Measurements from ENCODE around the gene WFDC13. TPM values are rescaled to one million over a fixed set of nuclear protein-coding genes. Genes with fewer than 3 reads are reported as not detected.
"Not testable (repeated sequence)": the region's sequence is repeated elsewhere in the genome, so short reads cannot be mapped to it uniquely, and the experiment has no call there.

Gene WFDC13
- total RNA-seq, 1 experiment from 2014 or later, result not detected

- CTCF ChIA-PET, result no interaction called here
- Histone ChIP-seq H3K9me3 (no peaks in the 10 kb centered on the region), H3K27me3 (replicated peaks; ENCODE audit: control insufficient read depth, insufficient read depth, low read length) (no peaks in the 10 kb centered on the region), H3K4me3 (ENCODE audit: low read depth, low read length) (no peak overlapping the region), H3K36me3 (ENCODE audit: control insufficient read depth, insufficient read depth, low read length) (no peaks in the 10 kb centered on the region), H3K4me1 (no peaks in the 10 kb centered on the region)
- no peak for TF ChIP-seq CTCF (IDR thresholded peaks at IDR 0.05; ENCODE audit: insufficient read depth in 1 of 2, low read depth in 1 of 2, low read length in 1 of 2, severe bottlenecking in 1 of 2, unreplicated experiment in 1 of 2)
- H3K4me3 Mint-ChIP-seq (ENCODE audit: unreplicated experiment), result no peak overlapping the region
- H3K27ac Mint-ChIP-seq (ENCODE audit: unreplicated experiment), result no peak overlapping the region
- H3K36me3 Mint-ChIP-seq (ENCODE audit: insufficient read depth, unreplicated experiment), result no peaks in the 10 kb centered on the region
- no peaks in the 10 kb centered on the region for H3K4me1 Mint-ChIP-seq (ENCODE audit: low read depth, unreplicated experiment)
- H3K27me3 Mint-ChIP-seq (ENCODE audit: insufficient read depth, unreplicated experiment), result peaks cover 23% of the 10 kb centered on the region
- POLR2A ChIA-PET, result no interaction called here
- intact Hi-C loops (cut with micrococcal nuclease; ENCODE audit: unreplicated experiment), result loop anchor here (10.0 kb wide), 1 partner anchor 48 kb away; the partner anchor contains the start of gene WFDC10A
- no TSS peak for BruUV-seq (replicated peaks)
- no peak for DNase-seq
- no peaks in the 10 kb centered on the region for H3K9me3 Mint-ChIP-seq (ENCODE audit: unreplicated experiment)
These were observed 29.1 kb upstream of the WFDC13 start for GRCh38 chr20:45672765-45673164.

GRCh38 chr20:45679650-45680049 is 22.2 kb upstream of the WFDC13 start:
- CTCF ChIA-PET, result no interaction called here
- intact Hi-C loops (cut with micrococcal nuclease; ENCODE audit: unreplicated experiment), result loop anchor here (10.0 kb wide), 1 partner anchor 55 kb away; the partner anchor contains the start of gene WFDC10A

GRCh38 chr20:45685896-45686295 is 15.9 kb upstream of the WFDC13 start:
- peaks cover 13% of the 10 kb centered on the region for H3K27me3 Mint-ChIP-seq (ENCODE audit: insufficient read depth, unreplicated experiment)
- no peak overlapping the region for H3K4me3 Mint-ChIP-seq (ENCODE audit: unreplicated experiment)
- Histone ChIP-seq H3K4me3 (ENCODE audit: low read depth, low read length) (no peak overlapping the region), H3K27me3 (replicated peaks; ENCODE audit: control insufficient read depth, insufficient read depth, low read length) (peaks cover 2% of the 10 kb centered on the region; the same call in 1 of the 2 replicates), H3K4me1 (no peaks in the 10 kb centered on the region), H3K36me3 (ENCODE audit: control insufficient read depth, insufficient read depth, low read length) (no peaks in the 10 kb centered on the region), H3K9me3 (no peaks in the 10 kb centered on the region)
- BruUV-seq (replicated peaks), result no TSS peak
- intact Hi-C loops (cut with micrococcal nuclease; ENCODE audit: unreplicated experiment), result loop anchor here (5.0 kb wide), 1 partner anchor 94 kb away; no protein-coding TSS in a partner anchor
- ChIA-PET CTCF (interaction anchor here (0.9 to 1.2 kb wide), 2 partner anchors 56 to 85 kb away, joined by 6 to 8 read pairs; partner anchors contain the start of gene WFDC10A), POLR2A (no interaction called here)
- TF ChIP-seq CTCF (IDR thresholded peaks at IDR 0.05; ENCODE audit: insufficient read depth in 1 of 2, low read depth in 1 of 2, low read length in 1 of 2, severe bottlenecking in 1 of 2, unreplicated experiment in 1 of 2), result peak in 1 of 2 experiments; percentile 52
- no peaks in the 10 kb centered on the region for H3K36me3 Mint-ChIP-seq (ENCODE audit: insufficient read depth, unreplicated experiment)
- DNase-seq, result peak; percentile 55 to 57
- no peaks in the 10 kb centered on the region for H3K4me1 Mint-ChIP-seq (ENCODE audit: low read depth, unreplicated experiment)
- H3K9me3 Mint-ChIP-seq (ENCODE audit: unreplicated experiment), result peaks cover 6% of the 10 kb centered on the region
- H3K27ac Mint-ChIP-seq (ENCODE audit: unreplicated experiment), result no peak overlapping the region

More at GRCh38 chr20:45679650-45680049, 22.2 kb upstream of the WFDC13 start:
- H3K36me3 ChIP-seq (ENCODE audit: control insufficient read depth, insufficient read depth, low read length), result no peaks in the 10 kb centered on the region
- H3K4me1 ChIP-seq, result no peaks in the 10 kb centered on the region
- H3K9me3 Mint-ChIP-seq (ENCODE audit: unreplicated experiment), result no peaks in the 10 kb centered on the region
- H3K9me3 ChIP-seq, result peaks cover 10% of the 10 kb centered on the region; the same call in 1 of the 2 replicates
- POLR2A ChIA-PET, result no interaction called here
- no peaks in the 10 kb centered on the region for H3K27me3 ChIP-seq (replicated peaks; ENCODE audit: control insufficient read depth, insufficient read depth, low read length)
- no peaks in the 10 kb centered on the region for H3K36me3 Mint-ChIP-seq (ENCODE audit: insufficient read depth, unreplicated experiment)
- H3K4me3 Mint-ChIP-seq (ENCODE audit: unreplicated experiment), result no peak overlapping the region
- H3K27ac Mint-ChIP-seq (ENCODE audit: unreplicated experiment), result no peak overlapping the region
- H3K4me1 Mint-ChIP-seq (ENCODE audit: low read depth, unreplicated experiment), result no peaks in the 10 kb centered on the region
- no peak for TF ChIP-seq CTCF (IDR thresholded peaks at IDR 0.05; ENCODE audit: insufficient read depth in 1 of 2, low read depth in 1 of 2, low read length in 1 of 2, severe bottlenecking in 1 of 2, unreplicated experiment in 1 of 2)
- no peak for DNase-seq
- no TSS peak for BruUV-seq (replicated peaks)
- peaks cover 4% of the 10 kb centered on the region for H3K27me3 Mint-ChIP-seq (ENCODE audit: insufficient read depth, unreplicated experiment)
- no peak overlapping the region for H3K4me3 ChIP-seq (ENCODE audit: low read depth, low read length)

- H3K9me3 ChIP-seq; H3K27ac Mint-ChIP-seq (ENCODE audit: unreplicated experiment); BruUV-seq (replicated peaks); CTCF ChIA-PET; H3K36me3 Mint-ChIP-seq (ENCODE audit: insufficient read depth, unreplicated experiment); intact Hi-C loops (cut with micrococcal nuclease; ENCODE audit: unreplicated experiment); POLR2A ChIA-PET; H3K4me1 Mint-ChIP-seq (ENCODE audit: low read depth, unreplicated experiment); H3K27me3 ChIP-seq (replicated peaks; ENCODE audit: control insufficient read depth, insufficient read depth, low read length); H3K4me3 Mint-ChIP-seq (ENCODE audit: unreplicated experiment); DNase-seq; H3K4me1 ChIP-seq; H3K4me3 ChIP-seq (ENCODE audit: low read depth, low read length); H3K36me3 ChIP-seq (ENCODE audit: control insufficient read depth, insufficient read depth, low read length); H3K9me3 Mint-ChIP-seq (ENCODE audit: unreplicated experiment): not testable (repeated sequence)
- peaks cover 20% of the 10 kb centered on the region for H3K27me3 Mint-ChIP-seq (ENCODE audit: insufficient read depth, unreplicated experiment)
These were observed 8.5 kb upstream of the WFDC13 start for GRCh38 chr20:45693346-45693745.

Data from Caco-2 (cell line).